Neural progenitor cell (in vitro differentiated cells): Measurements from ENCODE around the gene RASGRF1. TPM values are rescaled to one million over a fixed set of nuclear protein-coding genes. Genes with fewer than 3 reads are reported as not detected.

ENCODE experiments used
- DNase-seq: peaks from one replicate; pipeline ENCODE4 v3.0.0-alpha.2; 2016; ENCODE audit warnings: low spot score
- H2AFZ ChIP-seq: fragments of 200-600 bp; sonication (generic); replicated peaks from 2 replicates; pipeline ENCODE4 v1.6.1; 2016; ENCODE audit warnings: antibody characterized with exemption
- H3F3A ChIP-seq: fragments of 200-600 bp; sonication (generic); 2 replicates; pipeline ENCODE4 v1.6.1; 2016; ENCODE audit warnings: antibody characterized with exemption, low read depth
- H3K27ac ChIP-seq: fragments of 200-600 bp; sonication (generic); 2 replicates; pipeline ENCODE4 v1.5.1; 2016; ENCODE audit warnings: mild to moderate bottlenecking
- H3K27me3 ChIP-seq: fragments of 200-600 bp; sonication (generic); 2 replicates; pipeline ENCODE4 v1.6.1; 2016; ENCODE audit warnings: mild to moderate bottlenecking, moderate library complexity
- H3K36me3 ChIP-seq: fragments of 200-600 bp; sonication (generic); 2 replicates; pipeline ENCODE4 v1.5.1; 2016
- H3K4me1 ChIP-seq: fragments of 200-600 bp; sonication (generic); 2 replicates; pipeline ENCODE4 v1.6.1; 2016; ENCODE audit warnings: mixed run types
- H3K4me2 ChIP-seq: fragments of 200-600 bp; sonication (generic); 2 replicates; pipeline ENCODE4 v1.6.1; 2016
- H3K4me3 ChIP-seq: fragments of 200-600 bp; sonication (generic); 2 replicates; pipeline ENCODE4 v1.5.1; 2016
- H3K79me2 ChIP-seq: fragments of 200-600 bp; sonication (generic); 2 replicates; pipeline ENCODE4 v1.6.1; 2016; ENCODE audit warnings: low read depth
- H3K9ac ChIP-seq: fragments of 200-600 bp; sonication (generic); 2 replicates; pipeline ENCODE4 v1.6.1; 2016
- H3K9me3 ChIP-seq: fragments of 200-600 bp; sonication (generic); 2 replicates; pipeline ENCODE4 v1.5.1; 2016; ENCODE audit warnings: low read depth
- H4K20me1 ChIP-seq: fragments of 200-600 bp; sonication (generic); 2 replicates; pipeline ENCODE4 v1.6.1; 2016; ENCODE audit warnings: low read depth
- H3K27ac Mint-ChIP-seq: 3 replicates; pipeline ENCODE4 v1.8.0; 2021; ENCODE audit warnings: mixed read lengths
- H3K27me3 Mint-ChIP-seq: 2 replicates; pipeline ENCODE4 v1.8.0; 2022; ENCODE audit warnings: low read depth, mild to moderate bottlenecking, inconsistent platforms, moderate library complexity, mixed read lengths; ENCODE audit not compliant: insufficient read depth
- H3K36me3 Mint-ChIP-seq: 3 replicates; pipeline ENCODE4 v1.8.0; 2021; ENCODE audit warnings: mixed read lengths
- H3K4me1 Mint-ChIP-seq: 3 replicates; pipeline ENCODE4 v1.8.0; 2021; ENCODE audit warnings: mixed read lengths
- H3K4me3 Mint-ChIP-seq: 3 replicates; pipeline ENCODE4 v1.8.0; 2021; ENCODE audit warnings: mild to moderate bottlenecking, moderate library complexity, mixed read lengths
- H3K9me3 Mint-ChIP-seq: 3 replicates; pipeline ENCODE4 v1.8.0; 2020; ENCODE audit warnings: mixed read lengths
- CTCF ChIP-seq: fragments of 200-600 bp; sonication (generic); IDR thresholded peaks from 2 replicates; pipeline ENCODE4 v1.5.1; 2017; ENCODE audit warnings: antibody characterized with exemption, mild to moderate bottlenecking
- EZH2 ChIP-seq: fragments of 200-600 bp; sonication (generic); IDR thresholded peaks from 2 replicates; pipeline ENCODE4 v1.6.1; 2017; ENCODE audit warnings: antibody characterized with exemption, mild to moderate bottlenecking, moderate library complexity
- EZH2phosphoT487 ChIP-seq: fragments of 200-600 bp; sonication (generic); IDR thresholded peaks from 2 replicates; pipeline ENCODE4 v1.6.1; 2017; ENCODE audit warnings: antibody characterized with exemption
- total RNA-seq: library from RNA; depleted of rRNA; stranded (reverse); fragments of >200 nt; gene quantifications from 2 replicates; pipeline ENCODE4 v1.2.3, GENCODE V29; 2015; ENCODE audit warnings: low replicate concordance

RASGRF1 gene
- total RNA-seq, 1 donor from 2014 or later: 0.22 TPM

GRCh38 chr15:79076661-79077060 is 13.9 kb downstream of the RASGRF1 start:
- Histone ChIP-seq H3K9ac (no peak overlapping the region), H3K4me3 (no peak overlapping the region), H3K27ac (no peak overlapping the region), H4K20me1 (no peaks in the 10 kb centered on the region), H3K4me1 (peaks cover 4% of the 10 kb centered on the region), H3F3A (no peaks in the 10 kb centered on the region), H3K79me2 (no peaks in the 10 kb centered on the region), H3K9me3 (no peaks in the 10 kb centered on the region), H3K36me3 (no peaks in the 10 kb centered on the region), H3K4me2 (no peak overlapping the region), H2AFZ (no peak overlapping the region), H3K27me3 (no peaks in the 10 kb centered on the region)
- Mint-ChIP-seq H3K36me3 (no peaks in the 10 kb centered on the region), H3K27ac (no peak overlapping the region), H3K27me3 (peaks cover 14% of the 10 kb centered on the region), H3K4me3 (no peak overlapping the region), H3K9me3 (no peaks in the 10 kb centered on the region), H3K4me1 (peaks cover 17% of the 10 kb centered on the region)
- TF ChIP-seq EZH2phosphoT487 (no peak), CTCF (no peak), EZH2 (no peak)
- DNase-seq: no peak

- no peaks in the 10 kb centered on the region for H3K36me3 Mint-ChIP-seq
- H3K9me3 Mint-ChIP-seq: no peaks in the 10 kb centered on the region
- Histone ChIP-seq H3K79me2 (no peaks in the 10 kb centered on the region), H4K20me1 (no peaks in the 10 kb centered on the region), H3K4me1 (no peaks in the 10 kb centered on the region), H3K27ac (no peak overlapping the region), H3K27me3 (no peaks in the 10 kb centered on the region), H3K9ac (no peak overlapping the region), H3F3A (no peaks in the 10 kb centered on the region), H3K4me2 (no peak overlapping the region), H2AFZ (no peak overlapping the region), H3K36me3 (no peaks in the 10 kb centered on the region), H3K4me3 (no peak overlapping the region), H3K9me3 (no peaks in the 10 kb centered on the region)
- no peak overlapping the region for H3K4me3 Mint-ChIP-seq
- TF ChIP-seq EZH2 (no peak), CTCF (no peak), EZH2phosphoT487 (no peak)
- H3K27ac Mint-ChIP-seq: peak overlapping the region; percentile 11
- no peak for DNase-seq
- peaks cover 15% of the 10 kb centered on the region for H3K27me3 Mint-ChIP-seq
- H3K4me1 Mint-ChIP-seq: peaks cover 8% of the 10 kb centered on the region
Observed at GRCh38 chr15:79075256-79075655, 15.3 kb downstream of the RASGRF1 start.

GRCh38 chr15:79073336-79073735 is 17.2 kb downstream of the RASGRF1 start:
- Histone ChIP-seq H3K4me1 (no peaks in the 10 kb centered on the region), H3K36me3 (no peaks in the 10 kb centered on the region), H3K27ac (no peak overlapping the region), H2AFZ (no peak overlapping the region), H3K79me2 (no peaks in the 10 kb centered on the region), H4K20me1 (no peaks in the 10 kb centered on the region), H3K4me2 (no peak overlapping the region), H3K27me3 (no peaks in the 10 kb centered on the region), H3K4me3 (no peak overlapping the region), H3K9ac (no peak overlapping the region), H3F3A (no peaks in the 10 kb centered on the region), H3K9me3 (no peaks in the 10 kb centered on the region)
- no peak for DNase-seq
- Mint-ChIP-seq H3K4me1 (no peaks in the 10 kb centered on the region), H3K9me3 (no peaks in the 10 kb centered on the region), H3K36me3 (no peaks in the 10 kb centered on the region), H3K4me3 (no peak overlapping the region), H3K27me3 (peaks cover 12% of the 10 kb centered on the region), H3K27ac (no peak overlapping the region)
- TF ChIP-seq CTCF (no peak), EZH2phosphoT487 (no peak), EZH2 (no peak)

- no peaks in the 10 kb centered on the region for H3K9me3 ChIP-seq
- H3K9ac ChIP-seq: no peak overlapping the region
- no peaks in the 10 kb centered on the region for H3F3A ChIP-seq
- H4K20me1 ChIP-seq: no peaks in the 10 kb centered on the region
- no peaks in the 10 kb centered on the region for H3K4me1 Mint-ChIP-seq
- no peak overlapping the region for H3K4me3 ChIP-seq
- H2AFZ ChIP-seq: no peak overlapping the region
- no peaks in the 10 kb centered on the region for H3K4me1 ChIP-seq
- H3K27ac Mint-ChIP-seq: peak overlapping the region; percentile 30
- H3K79me2 ChIP-seq: no peaks in the 10 kb centered on the region
- H3K27ac ChIP-seq: no peak overlapping the region
- no peak overlapping the region for H3K4me3 Mint-ChIP-seq
- no peak overlapping the region for H3K4me2 ChIP-seq
- H3K36me3 ChIP-seq: no peaks in the 10 kb centered on the region
- DNase-seq: no peak
- no peaks in the 10 kb centered on the region for H3K36me3 Mint-ChIP-seq
- no peaks in the 10 kb centered on the region for H3K27me3 ChIP-seq
- peaks cover 10% of the 10 kb centered on the region for H3K27me3 Mint-ChIP-seq
- TF ChIP-seq EZH2 (no peak), EZH2phosphoT487 (no peak), CTCF (no peak)
- H3K9me3 Mint-ChIP-seq: no peaks in the 10 kb centered on the region
Observed at GRCh38 chr15:79071901-79072300, 18.7 kb downstream of the RASGRF1 start.
